ENCODE measurements around the gene AHR. TPM values are rescaled to one million over a fixed set of nuclear protein-coding genes. Genes with fewer than 3 reads are reported as not detected.

Gene AHR
- total RNA-seq, 1 experiment from 2014 or later = 6.1 TPM

- Histone ChIP-seq H3K18ac (ENCODE audit: insufficient read length, low read depth, low read length) (no peak overlapping the region), H3K27ac (ENCODE audit: insufficient read length, low read depth, low read length) (no peak overlapping the region), H3K9me3 (ENCODE audit: control insufficient read depth, low read depth, low read length) (no peaks in the 10 kb centered on the region), H4K91ac (ENCODE audit: insufficient read length, low read depth, low read length) (no peak overlapping the region), H2BK15ac (ENCODE audit: low read depth, low read length) (no peak overlapping the region), H2BK120ac (ENCODE audit: low read depth, low read length, poor library complexity, severe bottlenecking) (no peak overlapping the region), H3K9ac (ENCODE audit: extremely low read depth, insufficient read length, low read length) (peak overlapping the region; percentile 78), H4K5ac (ENCODE audit: insufficient read length, low read depth, low read length) (no peak overlapping the region), H3T11ph (ENCODE audit: low read length) (no peak overlapping the region), H3K79me1 (ENCODE audit: insufficient read depth, low read depth, low read length, poor library complexity, severe bottlenecking) (no peaks in the 10 kb centered on the region), H2AFZ (ENCODE audit: low read length) (no peak overlapping the region), H3K27me3 (ENCODE audit: insufficient read depth, low read length) (no peaks in the 10 kb centered on the region; the same call in 1 of the 2 replicates), H2BK5ac (ENCODE audit: insufficient read length, low read length) (no peak overlapping the region), H4K8ac (replicated peaks; ENCODE audit: insufficient read length, low read depth, low read length) (no peak overlapping the region), H3K14ac (ENCODE audit: insufficient read depth, low read length) (no peak overlapping the region), H3K4ac (ENCODE audit: low read depth, low read length) (no peak overlapping the region), H2AK5ac (ENCODE audit: insufficient read length, low read length) (no peak overlapping the region), H2BK20ac (ENCODE audit: low read depth, low read length, poor library complexity, severe bottlenecking) (no peak overlapping the region), H3K23me2 (ENCODE audit: insufficient read length, low read depth, low read length, poor library complexity, severe bottlenecking) (peaks cover 7% of the 10 kb centered on the region), H3K4me2 (ENCODE audit: insufficient read depth, insufficient read length, low read length) (peak overlapping the region; percentile 100), H3K56ac (ENCODE audit: insufficient read length, low read depth, low read length) (no peak overlapping the region), H3K79me2 (ENCODE audit: insufficient read depth, low read length) (no peaks in the 10 kb centered on the region; the same call in 1 of the 2 replicates), H3K4me1 (ENCODE audit: insufficient read depth, low read length) (no peaks in the 10 kb centered on the region), H4K20me1 (ENCODE audit: control insufficient read depth, insufficient read depth, insufficient read length) (no peaks in the 10 kb centered on the region), H3K23ac (ENCODE audit: insufficient read length, low read depth, low read length) (no peak overlapping the region), H2BK12ac (ENCODE audit: insufficient read length, low read depth, low read length) (no peak overlapping the region)
- Mint-ChIP-seq H3K9me3 (peaks cover 0 to 8% of the 10 kb centered on the region in 2 experiments; a peak in 1 of 5 replicates), H3K4me3 (peak overlapping the region; percentile 74 to 91), H3K4me1 (peaks cover 17% of the 10 kb centered on the region in 2 experiments), H3K27ac (no peak overlapping the region), H3K36me3 (ENCODE audit: insufficient read depth in 1 of 3, low read depth in 3 of 3) (peaks cover 0 to 7% (median 3%) of the 10 kb centered on the region in 3 experiments; a peak in 4 of 7 replicates), H3K27me3 (ENCODE audit: low read depth) (peaks cover 36% of the 10 kb centered on the region)
- WGBS (ENCODE audit: extremely low coverage, insufficient read length, low lambda C conversion rate) = no CpG with 5 or more reads among the region's 13 CpGs
- no peak for TF ChIP-seq CTCF (conservative IDR thresholded peaks at IDR 0.05)
- DNase-seq = no peak
These were observed 1.1 kb downstream of the AHR start for GRCh38 chr7:17299483-17299991.

All from H9 (cell line).